GM21723 (cell line): ENCODE results near the gene TPM1.
A peak's percentile ranks its signal among the peaks of the same experiment; 100 is the strongest.

ENCODE experiments used
- ATAC-seq: cut with Tn5 transposase; IDR thresholded peaks from one replicate; pipeline ENCODE4 v1.9.1; 2021; ENCODE audit warnings: mild to moderate bottlenecking, moderate library complexity; ENCODE audit not compliant: unreplicated experiment

The TPM1 gene

DNA sequence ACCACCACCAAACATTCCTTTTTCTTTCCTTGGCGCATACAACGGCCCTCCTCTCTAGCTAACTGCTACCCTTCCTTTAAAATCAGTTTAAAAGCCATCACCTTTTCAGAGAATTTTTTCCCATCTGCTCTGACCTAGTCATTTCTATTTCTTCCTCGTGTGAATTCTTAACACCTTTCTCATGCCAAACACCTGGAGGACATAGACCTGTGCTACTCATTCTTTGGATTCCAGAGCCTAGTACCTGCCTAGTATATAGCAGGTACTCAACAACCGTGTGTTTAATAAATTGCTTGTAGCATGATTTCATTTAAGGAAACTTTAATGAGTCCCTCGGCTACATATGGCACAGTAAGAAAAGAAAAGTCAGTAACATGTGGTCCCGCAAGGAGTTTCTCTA is 2.0 kb upstream of the TPM1 start:
- ATAC-seq, result no peak

DNA sequence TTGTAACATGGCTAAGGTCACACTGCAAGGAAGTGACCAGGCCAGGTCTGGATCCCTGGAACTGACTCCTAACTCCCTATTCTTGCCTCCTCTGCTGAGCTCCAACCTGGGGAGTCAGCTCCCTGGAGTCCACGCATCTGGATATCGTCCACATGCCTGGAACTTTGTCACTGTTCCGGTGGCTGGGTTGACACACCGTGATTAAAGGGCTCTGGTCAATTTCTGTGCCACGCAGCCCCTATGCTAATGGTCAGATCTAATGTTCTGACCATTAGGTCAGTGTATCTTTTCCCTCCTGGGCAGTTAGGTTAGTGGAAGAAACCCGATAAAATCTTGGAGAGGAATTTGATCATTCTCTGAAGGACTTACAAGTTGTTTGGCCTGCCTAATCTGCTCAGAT is 1.6 kb upstream of the TPM1 start:
- no peak for ATAC-seq

GRCh38 chr15:63041402-63041973 is 1.1 kb upstream of the TPM1 start:
- ATAC-seq, result no peak

- ATAC-seq, result no peak
Observed at GRCh38 chr15:63042877-63043334, 359 bp downstream of the TPM1 start.

GRCh38 chr15:63043335-63044076 is 959 bp downstream of the TPM1 start:
- ATAC-seq, result no peak

DNA sequence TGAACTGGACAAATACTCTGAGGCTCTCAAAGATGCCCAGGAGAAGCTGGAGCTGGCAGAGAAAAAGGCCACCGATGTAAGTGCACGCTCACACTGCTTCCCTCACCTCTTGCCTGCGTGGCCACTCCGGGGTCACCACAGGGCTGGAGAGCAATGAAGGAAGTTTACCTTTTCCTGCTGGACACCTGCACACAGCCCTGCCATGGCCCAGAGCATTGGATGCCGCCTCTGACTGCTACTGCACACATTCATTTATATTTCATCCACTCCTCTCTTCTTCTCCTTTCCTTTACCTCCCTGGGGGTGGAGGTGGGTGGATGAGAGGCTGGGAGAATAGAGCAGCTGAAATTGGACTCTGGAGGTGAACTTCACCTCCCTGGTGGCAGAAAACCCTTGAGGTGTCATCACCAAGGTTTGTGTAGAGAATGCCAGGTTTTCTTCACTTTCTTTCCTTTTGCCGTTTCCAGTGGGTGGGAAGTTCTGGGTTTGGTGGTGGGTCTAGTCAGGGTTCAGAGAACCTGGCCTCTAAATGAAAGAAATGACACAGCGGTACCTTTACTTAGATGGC is 1.6 kb downstream of the TPM1 start:
- ATAC-seq, result no peak

DNA sequence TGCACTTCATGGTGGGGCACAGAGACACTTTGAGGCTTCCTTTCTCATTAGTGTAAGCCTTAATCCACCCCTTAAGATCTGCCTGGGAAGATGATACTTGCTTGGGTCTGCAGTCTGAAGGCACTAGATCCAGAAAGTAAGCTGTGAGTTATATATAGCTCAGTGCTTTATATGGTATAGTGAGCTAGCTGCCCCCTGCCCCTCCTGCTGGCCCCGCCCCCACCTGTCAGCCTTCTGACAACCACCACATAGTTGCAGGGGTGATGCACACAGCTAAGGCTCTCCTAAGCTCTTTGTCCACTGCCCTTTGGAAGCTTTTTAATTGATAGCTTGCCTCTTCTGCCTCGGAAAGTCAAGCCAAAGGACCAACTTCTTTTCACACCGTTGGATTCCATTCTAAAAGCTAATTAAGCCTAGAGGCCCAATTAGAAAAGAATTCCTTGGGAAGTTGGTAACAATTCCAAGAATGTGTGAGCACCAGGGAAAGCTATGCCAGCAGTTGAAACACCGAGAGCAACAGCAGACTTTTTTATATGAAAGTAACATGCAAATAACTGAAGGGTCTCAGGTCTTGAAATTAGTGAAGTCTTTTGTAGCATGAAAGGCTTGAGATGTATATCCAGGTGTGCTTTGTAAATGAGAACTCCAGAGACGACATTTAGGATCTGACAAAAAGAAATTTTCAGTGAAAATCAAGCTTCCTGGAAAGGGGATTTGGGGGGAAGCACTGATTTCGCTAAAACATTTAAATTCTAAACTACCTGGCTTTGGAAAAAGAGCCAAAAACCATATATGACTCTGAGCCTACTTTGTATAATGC is 2.3 kb downstream of the TPM1 start:
- no peak for ATAC-seq

DNA sequence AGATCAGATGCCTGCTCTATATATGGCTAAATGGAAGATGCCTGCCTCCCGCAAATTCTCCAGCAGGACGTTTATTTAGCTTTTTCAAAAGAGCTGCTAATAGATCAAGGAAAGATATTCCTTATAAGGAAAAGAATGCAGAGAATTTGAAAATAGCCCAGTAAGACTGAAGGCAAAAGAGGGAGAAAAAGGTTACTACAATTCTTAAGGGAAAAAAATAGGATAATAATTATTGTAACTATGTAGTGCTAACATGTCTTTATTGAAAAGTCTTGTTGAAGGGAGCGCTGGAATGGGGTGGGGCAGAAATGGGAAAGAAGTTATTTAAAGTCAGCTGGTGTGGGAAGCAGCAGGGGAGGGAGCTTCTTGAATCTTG is 2.9 kb downstream of the TPM1 start:
- ATAC-seq, result no peak

- no peak for ATAC-seq
Observed at GRCh38 chr15:63045879-63046278, 3.3 kb downstream of the TPM1 start.

DNA sequence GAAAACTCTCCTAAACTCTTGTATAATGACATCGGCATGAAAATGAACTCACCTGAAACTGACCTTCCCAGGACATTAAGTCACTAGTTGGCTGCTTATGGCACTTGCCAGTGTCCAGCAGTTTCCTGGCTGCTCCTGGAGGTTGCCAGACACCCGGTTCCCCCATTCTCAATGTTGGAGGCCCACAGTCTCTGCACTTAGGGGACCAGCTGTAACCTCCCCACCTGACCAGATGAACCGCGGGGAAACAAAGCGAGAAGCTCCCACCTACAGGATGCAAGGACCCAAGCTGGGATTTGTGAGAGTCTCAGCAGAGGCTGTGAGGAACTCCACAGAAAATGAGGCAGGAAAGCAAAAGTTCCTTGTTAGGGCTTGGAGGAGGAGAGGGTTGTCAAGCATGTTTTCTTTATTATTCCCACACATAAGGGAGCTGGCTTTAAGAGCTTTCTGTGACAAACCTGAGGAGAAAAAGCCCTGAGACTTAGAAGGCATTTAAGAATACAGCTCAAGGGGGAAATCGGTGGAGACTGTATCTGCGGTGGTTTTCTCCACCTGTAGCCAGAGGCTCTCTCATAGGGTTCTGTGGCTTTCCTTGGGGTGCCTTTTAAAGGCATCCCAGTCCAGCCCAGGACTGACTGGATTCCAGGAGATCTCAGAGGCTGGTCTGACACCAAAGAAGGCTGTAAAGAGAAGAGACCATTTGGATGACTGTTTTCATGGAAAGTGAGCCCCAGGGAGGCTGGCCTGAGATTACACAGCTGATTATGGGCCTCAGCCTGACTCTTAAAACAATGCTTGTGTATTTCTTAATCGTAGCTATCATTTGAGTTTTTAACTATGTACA is 4.6 kb downstream of the TPM1 start:
- no peak for ATAC-seq

GRCh38 chr15:63047792-63048114 is 5.2 kb downstream of the TPM1 start:
- ATAC-seq, result peak; percentile 4

DNA sequence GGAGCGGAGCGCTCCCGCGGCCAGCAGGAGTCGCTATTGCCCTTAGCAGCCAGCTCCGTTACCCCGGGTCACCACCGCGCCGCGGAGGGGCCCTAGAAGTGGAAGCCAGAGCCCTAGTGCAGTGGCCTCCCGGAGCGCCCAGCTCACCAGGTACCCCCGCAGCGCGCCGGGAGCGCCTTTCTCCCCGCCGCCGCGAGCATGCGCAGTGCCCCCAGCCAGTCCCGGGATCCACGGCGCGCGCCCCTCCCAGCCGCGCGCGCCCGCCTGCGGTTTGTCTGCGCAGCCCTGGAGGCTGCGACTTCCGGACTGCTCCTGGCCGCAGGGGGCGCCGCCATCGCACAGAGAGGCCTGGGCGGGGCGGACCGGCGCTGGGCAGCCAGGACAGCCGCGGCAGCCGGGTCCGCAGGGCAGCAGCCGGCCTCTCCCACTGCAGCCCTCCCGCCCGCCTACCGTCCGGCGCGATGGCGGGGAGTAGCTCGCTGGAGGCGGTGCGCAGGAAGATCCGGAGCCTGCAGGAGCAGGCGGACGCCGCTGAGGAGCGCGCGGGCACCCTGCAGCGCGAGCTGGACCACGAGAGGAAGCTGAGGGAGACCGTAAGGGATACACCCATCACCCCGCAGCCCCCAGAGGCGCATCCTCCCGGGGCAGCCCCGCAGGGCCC is 5.7 kb downstream of the TPM1 start:
- peak; percentile 88 for ATAC-seq

- peak; percentile 35 for ATAC-seq
Observed at GRCh38 chr15:63048776-63049665, 6.5 kb downstream of the TPM1 start.

DNA sequence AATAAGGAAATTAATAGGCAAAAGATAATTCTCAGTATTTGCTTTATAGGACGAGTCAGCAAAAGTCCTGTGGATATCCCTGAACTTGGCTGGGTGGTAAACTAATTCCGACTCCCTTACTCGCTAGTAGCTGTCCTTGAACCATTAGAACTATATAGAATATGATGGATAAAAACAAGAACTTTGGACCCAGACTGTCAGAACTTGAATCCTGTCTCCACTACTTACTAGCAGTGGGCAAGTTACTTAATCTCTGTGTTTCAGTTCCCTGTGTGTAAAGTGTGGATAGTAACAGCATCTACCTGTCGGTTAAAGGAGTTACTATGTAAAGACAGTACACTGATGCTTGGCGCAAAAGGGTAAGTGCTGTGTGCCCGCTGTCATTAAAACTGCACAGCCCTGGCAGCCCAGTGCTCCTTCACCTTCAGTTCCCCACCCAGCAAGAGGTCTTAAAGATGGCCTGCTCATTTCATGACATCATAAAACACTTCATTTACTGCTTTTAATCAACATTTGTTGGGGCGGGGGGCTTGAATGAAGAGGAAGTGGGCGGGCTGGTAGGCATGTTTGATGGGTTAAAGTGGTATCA is 7.3 kb downstream of the TPM1 start:
- ATAC-seq, result no peak

GRCh38 chr15:63050731-63051155 is 8.2 kb downstream of the TPM1 start:
- ATAC-seq, result no peak

GRCh38 chr15:63051156-63052066 is 8.9 kb downstream of the TPM1 start:
- no peak for ATAC-seq

DNA sequence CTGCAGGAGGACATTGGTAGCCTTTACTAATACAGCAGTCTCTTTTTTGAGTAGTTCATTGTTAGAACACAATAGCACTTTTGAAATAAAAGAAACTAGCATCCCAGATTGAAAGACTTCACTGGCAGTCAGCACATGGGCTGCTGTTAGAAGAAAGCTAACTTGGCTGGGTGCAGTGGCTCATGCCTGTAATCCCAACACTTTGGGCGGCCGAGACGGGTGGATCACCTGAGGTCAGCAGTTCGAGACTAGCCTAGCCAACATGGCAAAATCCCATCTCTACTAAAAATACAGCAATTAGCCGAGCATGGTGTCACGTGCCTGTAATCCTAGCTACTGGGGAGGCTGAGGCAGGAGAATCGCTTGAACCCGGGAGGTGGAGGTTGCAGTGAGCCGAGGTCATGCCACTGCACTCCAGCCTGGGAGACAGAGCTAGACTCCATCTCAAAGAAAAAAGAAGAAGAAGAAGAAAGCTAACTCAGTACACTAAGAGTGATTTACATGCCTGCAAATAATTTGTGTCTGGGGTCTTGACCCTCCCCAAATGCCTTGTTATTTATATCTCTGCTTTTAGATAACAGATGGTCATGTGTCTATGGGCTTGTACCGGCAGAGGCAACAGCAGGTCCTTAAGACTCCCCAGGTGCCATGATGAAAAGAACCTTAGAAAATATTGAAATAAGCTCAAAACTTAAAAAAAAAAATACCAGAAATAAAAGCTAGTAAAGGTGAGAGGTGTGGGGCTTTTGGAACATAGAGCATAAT is 9.7 kb downstream of the TPM1 start:
- ATAC-seq, result no peak
